HG02981 (cell line): Measurements from ENCODE around the gene STEAP4.
"Not testable (repeated sequence)": the region's sequence is repeated elsewhere in the genome, so short reads cannot be mapped to it uniquely, and the experiment has no call there.

ENCODE experiments used
- ATAC-seq: cut with Tn5 transposase; IDR thresholded peaks from one replicate; pipeline ENCODE4 v1.9.1; 2021; ENCODE audit warnings: mild to moderate bottlenecking, moderate library complexity; ENCODE audit not compliant: unreplicated experiment

STEAP4 gene

GRCh38 chr7:88269586-88269985 lies 37.1 kb downstream of the STEAP4 start:
- no peak for ATAC-seq

- ATAC-seq = no peak
Observed at GRCh38 chr7:88268858-88269257, 37.8 kb downstream of the STEAP4 start.

- no peak for ATAC-seq
Observed at GRCh38 chr7:88268051-88268450, 38.6 kb downstream of the STEAP4 start.

- ATAC-seq = no peak
Observed at GRCh38 chr7:88267421-88267820, 39.3 kb downstream of the STEAP4 start.

GRCh38 chr7:88264987-88265386 lies 41.7 kb downstream of the STEAP4 start:
- not testable (repeated sequence) for ATAC-seq

GRCh38 chr7:88262562-88262961 lies 44.1 kb downstream of the STEAP4 start:
- no peak for ATAC-seq

- no peak for ATAC-seq
Observed at GRCh38 chr7:88260719-88261118, 46.0 kb downstream of the STEAP4 start.

GRCh38 chr7:88259656-88260380 lies 46.9 kb downstream of the STEAP4 start:
- no peak for ATAC-seq

GRCh38 chr7:88258296-88258695 lies 48.4 kb downstream of the STEAP4 start:
- not testable (repeated sequence) for ATAC-seq

- no peak for ATAC-seq
Observed at GRCh38 chr7:88256906-88257305, 49.8 kb downstream of the STEAP4 start.

GRCh38 chr7:88254721-88255424 lies 51.8 kb downstream of the STEAP4 start:
- ATAC-seq = no peak

- no peak for ATAC-seq
Observed at GRCh38 chr7:88253640-88254039, 53.1 kb downstream of the STEAP4 start.

- no peak for ATAC-seq
Observed at GRCh38 chr7:88244258-88244657, 62.4 kb downstream of the STEAP4 start.

- peak; percentile 81 for ATAC-seq
Observed at GRCh38 chr7:88243345-88243909, 63.3 kb downstream of the STEAP4 start.

- no peak for ATAC-seq
Observed at GRCh38 chr7:88239852-88240251, 66.8 kb downstream of the STEAP4 start.

GRCh38 chr7:88233828-88234227 lies 72.9 kb downstream of the STEAP4 start:
- no peak for ATAC-seq

- no peak for ATAC-seq
Observed at GRCh38 chr7:88230646-88231045, 76.0 kb downstream of the STEAP4 start.

GRCh38 chr7:88229302-88229995 lies 77.2 kb downstream of the STEAP4 start:
- ATAC-seq = no peak

- no peak for ATAC-seq
Observed at GRCh38 chr7:88226886-88227516, 79.7 kb downstream of the STEAP4 start.

GRCh38 chr7:88226201-88226600 lies 80.5 kb downstream of the STEAP4 start:
- no peak for ATAC-seq
